Neural cell (in vitro differentiated cells): ENCODE data around the gene MANEAL.

Source experiments
- CTCF ChIP-seq: fragments of 450-650 bp; IDR thresholded peaks from 2 replicates; pipeline ENCODE4 v1.5.1; 2014; ENCODE audit warnings: antibody characterized with exemption, mild to moderate bottlenecking, moderate library complexity; ENCODE audit not compliant: poor library complexity, severe bottlenecking
- EZH2 ChIP-seq: fragments of 200-600, 300-800 bp; shearing (Covaris generic), sonication (generic); IDR thresholded peaks from 2 replicates; pipeline ENCODE4 v1.6.1; 2014; ENCODE audit warnings: antibody characterized with exemption, low read length, borderline replicate concordance, mild to moderate bottlenecking; ENCODE audit not compliant: insufficient read depth, poor library complexity, severe bottlenecking
- MXI1 ChIP-seq: fragments of 450-650 bp; conservative IDR thresholded peaks from 2 replicates; pipeline ENCODE4 v1.6.1; 2014; ENCODE audit warnings: antibody characterized with exemption, mild to moderate bottlenecking; ENCODE audit not compliant: poor library complexity, severe bottlenecking
- POLR2AphosphoS5 ChIP-seq: IDR thresholded peaks from 2 replicates; pipeline ENCODE4 v1.6.1; 2012
- RAD21 ChIP-seq: fragments of 450-650 bp; conservative IDR thresholded peaks from 2 replicates; pipeline ENCODE4 v1.6.1; 2014; ENCODE audit warnings: antibody characterized with exemption, mild to moderate bottlenecking, moderate library complexity
- REST ChIP-seq: IDR thresholded peaks from 2 replicates; pipeline ENCODE4 v1.6.1; 2012; ENCODE audit warnings: borderline replicate concordance
- SMC3 ChIP-seq: fragments of 450-650 bp; conservative IDR thresholded peaks from 2 replicates; pipeline ENCODE4 v1.6.1; 2014; ENCODE audit warnings: antibody characterized with exemption, mild to moderate bottlenecking, moderate library complexity; ENCODE audit not compliant: poor library complexity
- TAF1 ChIP-seq: IDR thresholded peaks from 2 replicates; pipeline ENCODE4 v1.6.1; 2012; ENCODE audit warnings: low read depth

GRCh38 chr1:37802439-37802838 lies 8.8 kb downstream of the MANEAL start:
- TF ChIP-seq SMC3 (no peak), CTCF (no peak), MXI1 (no peak), TAF1 (no peak), POLR2AphosphoS5 (no peak), EZH2 (no peak), REST (no peak), RAD21 (no peak)
